ENCODE measurements around the gene CHAT. TPM values are rescaled to one million over a fixed set of nuclear protein-coding genes. Genes with fewer than 3 reads are reported as not detected.

CHAT gene
- polyA plus RNA-seq, 1 donor from 2014 or later, result not detected

GRCh38 chr10:49610458-49611165 lies 3.2 kb upstream of the CHAT start:
- TF ChIP-seq MXI1 (conservative IDR thresholded peaks at IDR 0.05; ENCODE audit: poor library complexity, severe bottlenecking), result no peak
- TF ChIP-seq EZH2 (IDR thresholded peaks at IDR 0.05; ENCODE audit: borderline replicate concordance, insufficient read depth, low read length, poor library complexity, severe bottlenecking), result no peak
- no peak for TF ChIP-seq POLR2AphosphoS5 (IDR thresholded peaks at IDR 0.05)
- TF ChIP-seq REST (IDR thresholded peaks at IDR 0.05; ENCODE audit: borderline replicate concordance), result no peak
- no peak for TF ChIP-seq RAD21 (conservative IDR thresholded peaks at IDR 0.05)
- TF ChIP-seq CTCF (IDR thresholded peaks at IDR 0.05; ENCODE audit: poor library complexity, severe bottlenecking), result no peak
- TF ChIP-seq SMC3 (conservative IDR thresholded peaks at IDR 0.05; ENCODE audit: poor library complexity), result no peak
- TF ChIP-seq EP300 (conservative IDR thresholded peaks at IDR 0.05; ENCODE audit: poor library complexity, severe bottlenecking), result no peak
- no peak for TF ChIP-seq TAF1 (IDR thresholded peaks at IDR 0.05; ENCODE audit: low read depth)
- no peaks in the 10 kb centered on the region for H4K20me1 ChIP-seq (ENCODE audit: insufficient read depth)
- no peak overlapping the region for H2AFZ ChIP-seq (ENCODE audit: low read depth, low read length)
- H3K9me2 ChIP-seq (ENCODE audit: insufficient read depth, low read length), result no peaks in the 10 kb centered on the region
- peaks cover 100% of the 10 kb centered on the region for H3K27me3 ChIP-seq (ENCODE audit: insufficient read depth, low read depth, low read length)
- H3K27ac ChIP-seq (ENCODE audit: low read length), result no peak overlapping the region
- H3K9ac ChIP-seq (ENCODE audit: low read length), result peak overlapping the region; percentile 23
- no peaks in the 10 kb centered on the region for H3K79me2 ChIP-seq (replicated peaks; ENCODE audit: insufficient read depth, low read length)
- H3K4me2 ChIP-seq (ENCODE audit: low read length), result no peak overlapping the region
- H3K9me3 ChIP-seq (ENCODE audit: low read length), result no peaks in the 10 kb centered on the region
- H3F3A ChIP-seq (ENCODE audit: insufficient read depth, low read length, poor library complexity, severe bottlenecking), result no peaks in the 10 kb centered on the region
- H3K36me3 ChIP-seq (ENCODE audit: insufficient read depth, low read length), result no peaks in the 10 kb centered on the region
- peak overlapping the region; percentile 65 for H3K4me3 ChIP-seq (ENCODE audit: low read length)

- Histone ChIP-seq H3K4me2 (ENCODE audit: low read length) (no peak overlapping the region), H3K27me3 (ENCODE audit: insufficient read depth, low read depth, low read length) (peaks cover 100% of the 10 kb centered on the region), H3K79me2 (replicated peaks; ENCODE audit: insufficient read depth, low read length) (no peaks in the 10 kb centered on the region), H3K36me3 (ENCODE audit: insufficient read depth, low read length) (no peaks in the 10 kb centered on the region), H4K20me1 (ENCODE audit: insufficient read depth) (no peaks in the 10 kb centered on the region), H3K9me3 (ENCODE audit: low read length) (no peaks in the 10 kb centered on the region), H3K9ac (ENCODE audit: low read length) (no peak overlapping the region), H3K9me2 (ENCODE audit: insufficient read depth, low read length) (no peaks in the 10 kb centered on the region), H3K27ac (ENCODE audit: low read length) (no peak overlapping the region), H2AFZ (ENCODE audit: low read depth, low read length) (no peak overlapping the region), H3K4me3 (ENCODE audit: low read length) (peak overlapping the region; percentile 65), H3F3A (ENCODE audit: insufficient read depth, low read length, poor library complexity, severe bottlenecking) (no peaks in the 10 kb centered on the region)
- TF ChIP-seq REST (IDR thresholded peaks at IDR 0.05; ENCODE audit: borderline replicate concordance) (no peak), MXI1 (conservative IDR thresholded peaks at IDR 0.05; ENCODE audit: poor library complexity, severe bottlenecking) (no peak), EZH2 (IDR thresholded peaks at IDR 0.05; ENCODE audit: borderline replicate concordance, insufficient read depth, low read length, poor library complexity, severe bottlenecking) (peak; percentile 86), CTCF (IDR thresholded peaks at IDR 0.05; ENCODE audit: poor library complexity, severe bottlenecking) (peak; percentile 10), POLR2AphosphoS5 (IDR thresholded peaks at IDR 0.05) (no peak), TAF1 (IDR thresholded peaks at IDR 0.05; ENCODE audit: low read depth) (no peak), RAD21 (conservative IDR thresholded peaks at IDR 0.05) (no peak), SMC3 (conservative IDR thresholded peaks at IDR 0.05; ENCODE audit: poor library complexity) (no peak), EP300 (conservative IDR thresholded peaks at IDR 0.05; ENCODE audit: poor library complexity, severe bottlenecking) (no peak)
Observed at GRCh38 chr10:49611166-49611815, 2.5 kb upstream of the CHAT start.

Measured in neural cell (in vitro differentiated cells).